Activated T-cell treated with anti-CD3 and anti-CD28 coated beads, Interleukin-2, amount 50 U/mL, for 4 hours (primary cell): ENCODE data around the gene PMM2. TPM values are rescaled to one million over a fixed set of nuclear protein-coding genes. Genes with fewer than 3 reads are reported as not detected.
"Not testable (repeated sequence)": the region's sequence is repeated elsewhere in the genome, so short reads cannot be mapped to it uniquely, and the experiment has no call there.

Experiments used
- ATAC-seq, 2 donors: fragments of 200-7000 bp; cut with Tn5 transposase; one replicate each; pipeline ENCODE4 v1.10.0; 2021
- DNase-seq: peaks from one replicate; pipeline ENCODE4 v3.0.0-alpha.2; 2020
- H3K27me3 Mint-ChIP-seq: one replicate; pipeline ENCODE4 v1.8.0; 2021; ENCODE audit warnings: low read depth, mixed read lengths
- H3K36me3 Mint-ChIP-seq: one replicate; pipeline ENCODE4 v1.8.0; 2022; ENCODE audit warnings: mixed read lengths; ENCODE audit not compliant: insufficient read depth
- H3K4me1 Mint-ChIP-seq: one replicate; pipeline ENCODE4 v1.8.0; 2021; ENCODE audit warnings: low read depth, mixed read lengths
- H3K4me3 Mint-ChIP-seq: one replicate; pipeline ENCODE4 v1.8.0; 2021; ENCODE audit warnings: mild to moderate bottlenecking, moderate library complexity, mixed read lengths
- H3K9me3 Mint-ChIP-seq: one replicate; pipeline ENCODE4 v1.8.0; 2021; ENCODE audit warnings: mixed read lengths
- total RNA-seq, 3 donors: library from RNA; stranded (reverse); gene quantifications; one replicate each; pipeline ENCODE4 v1.2.1, GENCODE V29; 2021

The PMM2 gene
- total RNA-seq, 3 donors from 2014 or later = 85.4 to 95.5 (median 89.6) TPM

DNA sequence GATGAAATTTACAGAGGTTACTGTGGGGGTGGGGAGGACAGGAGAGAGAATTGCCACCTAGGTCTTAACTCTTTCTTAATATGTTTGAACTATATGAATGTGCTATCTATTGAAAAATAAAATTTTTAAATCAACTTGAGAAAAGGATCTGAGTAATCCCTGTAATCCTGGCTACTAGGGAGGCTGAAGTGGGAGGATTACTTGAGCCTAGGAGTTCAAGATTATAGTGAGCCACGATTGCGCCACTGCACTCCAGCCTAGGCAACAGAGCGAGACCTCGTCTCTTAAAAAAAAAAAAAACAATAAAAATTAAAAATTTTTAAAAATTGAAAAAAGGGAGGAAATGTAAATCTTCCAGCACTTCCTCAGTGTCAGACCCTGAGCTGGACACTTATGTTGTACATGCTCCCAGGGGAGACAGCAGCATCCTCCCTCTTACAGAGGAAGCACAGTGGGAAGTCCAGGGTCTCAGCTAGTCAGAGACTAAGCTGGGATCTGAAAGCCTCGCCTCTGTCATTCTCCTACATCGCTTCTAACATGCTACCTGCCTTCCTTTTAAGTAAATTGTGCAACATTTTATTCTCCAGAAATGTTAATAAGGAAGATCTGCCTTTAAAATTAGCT is 21.9 kb downstream of the PMM2 start:
- Mint-ChIP-seq H3K36me3 (peaks cover 39% of the 10 kb centered on the region), H3K9me3 (no peaks in the 10 kb centered on the region), H3K4me3 (no peak overlapping the region), H3K27me3 (no peaks in the 10 kb centered on the region), H3K4me1 (peaks cover 19% of the 10 kb centered on the region)
- ATAC-seq (no peak), DNase-seq (no peak)

- ATAC-seq = no peak
- peaks cover 29% of the 10 kb centered on the region for H3K36me3 Mint-ChIP-seq
- H3K9me3 Mint-ChIP-seq = no peaks in the 10 kb centered on the region
Observed at GRCh38 chr16:8822403-8822802, 24.8 kb downstream of the PMM2 start.

GRCh38 chr16:8826278-8826879 is 28.7 kb downstream of the PMM2 start:
- Mint-ChIP-seq H3K27me3 (no peaks in the 10 kb centered on the region), H3K4me1 (peaks cover 6% of the 10 kb centered on the region), H3K4me3 (no peak overlapping the region), H3K9me3 (no peaks in the 10 kb centered on the region), H3K36me3 (peaks cover 39% of the 10 kb centered on the region)
- no peak for ATAC-seq
- no peak for DNase-seq

More at GRCh38 chr16:8822403-8822802, 24.8 kb downstream of the PMM2 start:
- no peaks in the 10 kb centered on the region for H3K27me3 Mint-ChIP-seq
- peaks cover 7% of the 10 kb centered on the region for H3K4me1 Mint-ChIP-seq
- H3K4me3 Mint-ChIP-seq = no peak overlapping the region
- DNase-seq = no peak

GRCh38 chr16:8828541-8829165 is 31.0 kb downstream of the PMM2 start:
- ATAC-seq (no peak), DNase-seq (no peak)
- Mint-ChIP-seq H3K27me3 (no peaks in the 10 kb centered on the region), H3K36me3 (peaks cover 33% of the 10 kb centered on the region), H3K4me1 (peaks cover 7% of the 10 kb centered on the region), H3K4me3 (no peak overlapping the region), H3K9me3 (no peaks in the 10 kb centered on the region)

DNA sequence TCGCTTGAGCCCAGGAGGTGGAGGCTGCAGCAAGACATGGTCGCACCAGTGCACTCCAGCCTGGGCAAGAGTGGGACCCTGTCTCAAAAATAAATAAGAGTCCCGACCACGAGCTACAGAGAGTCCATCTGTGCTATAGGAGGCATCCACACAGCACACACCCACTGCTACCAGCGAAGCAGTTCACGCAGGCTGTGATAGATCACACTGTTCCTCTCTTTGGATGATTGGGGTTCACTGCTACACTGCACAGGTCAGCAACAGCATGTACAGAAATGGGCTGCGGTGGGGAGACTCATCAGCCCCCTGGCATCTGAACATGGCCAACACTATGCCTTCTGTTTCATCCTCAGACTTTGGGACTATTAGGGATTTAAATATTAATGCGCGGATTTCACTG is 33.8 kb downstream of the PMM2 start:
- H3K36me3 Mint-ChIP-seq = peaks cover 26% of the 10 kb centered on the region

GRCh38 chr16:8831871-8832716 is 34.5 kb downstream of the PMM2 start:
- DNase-seq = no peak
- no peak for ATAC-seq
- peaks cover 26% of the 10 kb centered on the region for H3K36me3 Mint-ChIP-seq
- H3K4me1 Mint-ChIP-seq = peaks cover 9% of the 10 kb centered on the region
- H3K4me3 Mint-ChIP-seq = no peak overlapping the region
- no peaks in the 10 kb centered on the region for H3K27me3 Mint-ChIP-seq
- H3K9me3 Mint-ChIP-seq = no peaks in the 10 kb centered on the region

More for the DNA sequence above, 33.8 kb downstream of the PMM2 start:
- Mint-ChIP-seq H3K27me3 (no peaks in the 10 kb centered on the region), H3K4me3 (no peak overlapping the region), H3K4me1 (peaks cover 9% of the 10 kb centered on the region), H3K9me3 (no peaks in the 10 kb centered on the region)
- ATAC-seq (no peak), DNase-seq (no peak)

DNA sequence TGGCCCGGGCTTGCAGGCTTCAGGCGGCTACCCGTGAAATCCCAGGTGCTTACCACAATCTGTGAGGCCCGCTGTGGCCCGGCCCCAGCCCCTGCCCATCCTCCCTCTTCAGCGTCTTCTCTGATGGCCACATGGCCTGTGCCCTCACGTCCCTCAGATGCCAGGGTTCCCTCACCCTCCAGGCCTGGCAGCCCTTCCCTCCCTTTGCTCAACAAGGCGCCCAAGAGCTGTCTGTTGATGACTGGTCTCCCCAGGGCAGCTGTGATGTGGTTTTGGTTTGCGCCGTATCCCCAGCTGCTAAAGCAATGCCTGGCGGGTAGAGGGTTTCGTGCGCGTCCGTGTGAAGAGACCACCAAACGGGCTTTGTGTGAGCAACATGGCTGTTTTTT is 35.1 kb downstream of the PMM2 start:
- H3K27me3 Mint-ChIP-seq = no peaks in the 10 kb centered on the region
- no peaks in the 10 kb centered on the region for H3K9me3 Mint-ChIP-seq
- ATAC-seq = no peak
- peaks cover 9% of the 10 kb centered on the region for H3K4me1 Mint-ChIP-seq
- DNase-seq = no peak
- H3K36me3 Mint-ChIP-seq = peaks cover 26% of the 10 kb centered on the region
- H3K4me3 Mint-ChIP-seq = no peak overlapping the region

DNA sequence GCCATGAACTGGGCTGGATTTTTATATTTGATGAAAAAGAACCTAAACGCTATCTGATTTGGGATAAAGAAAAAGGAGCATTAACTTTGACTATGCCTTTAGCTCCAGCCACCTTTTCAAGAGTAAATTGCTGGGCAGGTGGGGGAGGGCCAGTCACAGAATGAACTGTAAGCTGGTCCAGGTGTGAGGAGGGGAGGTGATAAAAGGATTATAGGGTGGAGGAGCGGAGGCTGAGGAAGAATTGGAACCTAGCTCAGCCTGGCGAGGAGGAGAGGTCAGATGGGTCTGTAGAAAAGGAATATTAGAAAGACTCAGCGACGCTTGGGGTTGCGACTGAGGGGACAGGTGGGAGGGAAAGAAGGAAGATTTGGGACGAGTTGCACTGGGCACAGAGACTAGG is 39.2 kb downstream of the PMM2 start:
- H3K9me3 Mint-ChIP-seq, H3K36me3 Mint-ChIP-seq, DNase-seq, ATAC-seq, H3K27me3 Mint-ChIP-seq, H3K4me3 Mint-ChIP-seq, H3K4me1 Mint-ChIP-seq: not testable (repeated sequence)

- not testable (repeated sequence) for H3K27me3 Mint-ChIP-seq, DNase-seq, H3K4me1 Mint-ChIP-seq, H3K36me3 Mint-ChIP-seq, H3K9me3 Mint-ChIP-seq, ATAC-seq, H3K4me3 Mint-ChIP-seq
Observed at GRCh38 chr16:8837594-8837993, 40.0 kb downstream of the PMM2 start.

DNA sequence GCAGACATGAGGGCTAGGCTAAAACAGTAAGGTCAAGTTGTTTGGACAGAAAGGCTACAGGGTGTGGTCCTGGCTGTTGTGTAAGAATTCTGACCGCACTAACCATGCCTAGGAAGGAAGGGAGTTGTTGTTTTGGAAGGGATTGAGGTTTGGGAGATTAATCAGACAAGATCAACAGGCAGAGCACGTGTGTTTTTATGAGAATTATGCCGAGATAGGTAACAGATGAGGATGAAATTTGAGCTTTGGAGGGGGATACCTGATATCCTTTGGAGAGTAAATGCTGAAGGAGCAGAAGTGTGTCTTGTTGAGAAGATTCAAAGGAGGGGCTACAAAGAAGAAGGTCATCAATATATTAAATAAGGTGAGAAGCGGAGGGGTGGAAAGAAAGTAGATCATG is 44.4 kb downstream of the PMM2 start:
- not testable (repeated sequence) for ATAC-seq, H3K27me3 Mint-ChIP-seq, DNase-seq, H3K4me3 Mint-ChIP-seq, H3K9me3 Mint-ChIP-seq, H3K4me1 Mint-ChIP-seq
- H3K36me3 Mint-ChIP-seq = peaks cover 18% of the 10 kb centered on the region

DNA sequence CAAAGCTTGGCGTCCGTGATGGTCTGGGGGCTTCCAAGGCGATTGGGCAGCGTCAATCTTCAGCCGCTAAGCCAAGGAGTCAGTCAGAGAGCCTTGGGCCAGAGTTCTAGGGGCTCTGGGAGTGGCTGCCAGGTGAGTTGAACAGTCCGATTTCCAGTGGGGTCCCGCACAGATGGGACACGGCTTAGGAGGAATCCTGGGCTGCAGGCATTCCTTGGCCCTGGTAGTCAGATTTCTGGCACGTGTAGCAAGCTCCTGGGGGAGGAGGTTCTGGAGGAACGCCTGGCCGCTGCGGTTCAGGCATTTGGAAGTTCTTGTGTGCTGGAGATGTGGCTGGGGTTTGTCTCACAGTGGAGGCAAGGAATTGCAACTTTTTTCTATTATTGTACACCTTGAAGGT is 45.7 kb downstream of the PMM2 start:
- not testable (repeated sequence) for H3K27me3 Mint-ChIP-seq, H3K4me1 Mint-ChIP-seq, H3K9me3 Mint-ChIP-seq, ATAC-seq, H3K4me3 Mint-ChIP-seq, DNase-seq
- H3K36me3 Mint-ChIP-seq = peaks cover 18% of the 10 kb centered on the region

DNA sequence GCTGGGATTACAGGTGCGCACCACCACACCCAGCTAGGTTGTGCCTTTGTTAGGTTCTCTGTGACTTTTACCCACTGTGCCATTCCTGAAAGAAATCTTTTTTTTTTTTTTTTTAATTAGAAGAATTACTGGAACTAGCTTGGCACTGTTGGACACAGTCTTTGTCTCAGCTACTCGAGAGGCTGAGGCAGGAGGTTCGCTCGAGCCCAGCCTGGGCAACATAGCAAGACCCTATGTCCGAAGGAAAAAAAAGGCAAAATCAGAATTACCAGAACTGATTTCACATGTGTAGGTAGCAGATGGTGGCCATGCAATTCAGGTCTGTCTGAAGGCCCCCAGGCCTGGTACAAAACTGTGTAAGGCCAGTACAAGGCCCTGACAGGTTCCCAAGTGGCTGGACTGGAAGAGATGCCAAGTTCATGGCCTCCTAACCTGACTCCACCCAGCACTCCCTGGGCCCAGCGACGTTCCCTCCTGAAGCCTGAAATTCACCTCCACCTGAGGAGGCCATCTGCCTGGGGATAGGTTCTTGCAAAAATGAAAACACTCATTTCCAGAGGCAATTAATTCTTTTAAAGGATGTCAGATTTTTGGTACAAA is 48.2 kb downstream of the PMM2 start:
- Mint-ChIP-seq H3K27me3 (no peaks in the 10 kb centered on the region), H3K4me1 (peaks cover 18% of the 10 kb centered on the region), H3K4me3 (no peak overlapping the region), H3K36me3 (peaks cover 30% of the 10 kb centered on the region), H3K9me3 (no peaks in the 10 kb centered on the region)
- DNase-seq = no peak
- ATAC-seq = no peak

DNA sequence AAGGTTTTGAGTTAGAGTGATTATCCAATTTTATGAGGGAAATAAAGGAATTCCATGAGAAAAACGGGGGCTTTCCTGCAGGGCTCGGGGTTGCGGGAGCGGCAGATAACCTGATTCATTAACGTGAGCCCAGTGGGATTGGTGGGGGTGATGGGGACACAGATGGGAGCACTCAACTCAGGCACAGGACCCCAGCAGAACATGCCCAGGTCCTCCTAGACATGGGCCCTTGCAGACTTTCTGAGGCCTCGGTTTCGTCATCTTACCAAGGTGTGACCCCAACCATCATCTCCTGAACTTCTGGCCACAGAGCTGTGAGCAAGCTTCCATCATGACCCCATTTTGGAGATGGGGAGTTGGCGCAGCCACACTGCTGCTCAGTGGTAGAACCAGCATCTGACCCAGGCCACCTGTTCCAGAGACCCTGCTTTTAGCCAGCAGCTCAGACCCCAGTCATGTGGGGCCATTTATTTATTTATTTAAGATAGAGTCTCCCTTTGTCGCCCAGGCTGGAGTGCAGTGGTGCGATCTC is 48.8 kb downstream of the PMM2 start:
- Mint-ChIP-seq H3K4me3 (no peak overlapping the region), H3K36me3 (peaks cover 30% of the 10 kb centered on the region), H3K9me3 (no peaks in the 10 kb centered on the region), H3K27me3 (no peaks in the 10 kb centered on the region), H3K4me1 (peaks cover 18% of the 10 kb centered on the region)
- DNase-seq (no peak), ATAC-seq (no peak)

DNA sequence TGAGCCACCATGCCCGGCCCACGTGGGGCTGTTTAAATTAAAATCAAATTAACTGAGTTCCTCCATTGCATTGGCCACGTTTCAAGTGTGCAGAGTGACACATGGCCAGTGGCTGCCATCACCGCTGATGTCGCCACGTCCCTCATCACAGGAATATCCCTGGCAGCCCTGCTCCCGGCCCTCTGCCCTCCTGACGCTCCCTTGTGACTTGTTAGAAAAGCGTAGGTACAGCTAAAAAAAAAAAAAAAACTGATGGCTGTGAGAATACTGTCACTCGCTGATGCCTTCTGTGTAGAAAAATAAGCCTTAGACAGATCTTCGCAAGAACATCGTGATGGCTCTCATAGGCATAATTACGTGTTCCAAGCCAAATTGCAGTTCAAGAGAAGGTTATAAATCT is 49.5 kb downstream of the PMM2 start:
- Mint-ChIP-seq H3K27me3 (no peaks in the 10 kb centered on the region), H3K36me3 (peaks cover 28% of the 10 kb centered on the region), H3K9me3 (no peaks in the 10 kb centered on the region), H3K4me1 (peaks cover 18% of the 10 kb centered on the region), H3K4me3 (no peak overlapping the region)
- ATAC-seq = no peak
- no peak for DNase-seq
